Brain pericyte (primary cell): Measurements from ENCODE around the gene ST6GALNAC4.
"Not testable (repeated sequence)": the region's sequence is repeated elsewhere in the genome, so short reads cannot be mapped to it uniquely, and the experiment has no call there.

ENCODE experiments used
- DNase-seq: peaks from one replicate; pipeline ENCODE4 v3.0.0-alpha.2; 2012; ENCODE audit warnings: low read depth, low spot score

Gene ST6GALNAC4

DNA sequence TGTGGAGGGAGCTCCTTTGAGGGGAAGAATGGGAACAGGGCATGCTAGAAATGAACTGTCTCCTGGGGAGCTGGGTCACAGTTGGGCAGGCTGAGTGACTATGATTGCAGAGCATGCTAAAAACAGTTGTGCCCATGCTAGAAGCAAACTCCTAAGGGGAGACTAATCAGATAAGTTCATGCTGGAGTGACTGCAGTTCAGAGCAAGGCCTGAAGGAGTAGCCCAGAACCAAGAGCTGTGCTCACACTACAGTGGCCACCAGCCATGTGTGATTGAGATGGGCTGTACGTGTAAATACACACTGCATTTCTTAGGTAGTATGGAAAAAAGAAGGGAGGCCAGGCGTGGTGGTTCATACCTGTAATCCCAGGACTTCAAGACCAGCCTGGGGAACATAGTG, 29.0 kb downstream of the ST6GALNAC4 start:
- DNase-seq: no peak

GRCh38 chr9:127886401-127886972, 30.4 kb downstream of the ST6GALNAC4 start:
- no peak for DNase-seq

DNA sequence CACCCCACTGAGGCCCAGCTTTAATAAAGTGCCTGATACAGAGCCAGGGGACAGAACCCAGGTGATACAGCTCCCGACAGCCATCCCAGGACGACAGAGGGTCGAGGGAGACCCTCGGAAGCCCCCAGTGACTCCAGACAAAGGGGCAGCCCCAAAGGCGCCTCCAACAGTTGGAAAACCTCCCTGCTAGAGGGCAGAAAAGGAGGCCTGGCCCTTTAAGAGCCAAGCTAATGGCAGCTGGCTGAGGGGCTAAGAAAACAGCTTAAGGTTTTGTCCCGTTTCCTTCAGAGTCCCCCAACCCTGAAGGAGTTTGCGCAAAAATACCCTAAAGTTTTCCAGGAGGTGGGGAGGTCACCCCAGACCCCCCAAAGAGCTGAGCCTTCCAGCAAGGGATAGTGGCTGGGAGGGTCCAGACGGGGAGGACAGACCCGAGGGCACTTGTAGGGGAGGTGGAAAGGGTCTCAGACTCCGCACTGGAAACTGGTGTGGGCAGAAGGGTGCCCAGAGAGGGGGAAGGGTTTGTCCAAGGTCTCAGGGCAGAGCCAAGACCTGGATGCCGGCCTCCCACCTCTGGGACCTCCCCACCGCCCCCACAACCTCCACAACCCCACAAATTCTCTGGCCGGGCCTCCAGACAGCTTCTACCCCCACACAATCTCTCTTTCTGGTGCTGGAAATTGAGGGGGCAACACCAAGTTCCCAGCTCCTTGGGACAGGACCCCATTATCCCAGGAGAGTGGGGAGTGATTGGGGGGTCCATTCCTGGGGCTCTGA, 31.1 kb downstream of the ST6GALNAC4 start:
- no peak for DNase-seq

- DNase-seq: no peak
Observed at GRCh38 chr9:127884976-127885490, 31.8 kb downstream of the ST6GALNAC4 start.

- DNase-seq: no peak
Observed at GRCh38 chr9:127884427-127884911, 32.4 kb downstream of the ST6GALNAC4 start.

DNA sequence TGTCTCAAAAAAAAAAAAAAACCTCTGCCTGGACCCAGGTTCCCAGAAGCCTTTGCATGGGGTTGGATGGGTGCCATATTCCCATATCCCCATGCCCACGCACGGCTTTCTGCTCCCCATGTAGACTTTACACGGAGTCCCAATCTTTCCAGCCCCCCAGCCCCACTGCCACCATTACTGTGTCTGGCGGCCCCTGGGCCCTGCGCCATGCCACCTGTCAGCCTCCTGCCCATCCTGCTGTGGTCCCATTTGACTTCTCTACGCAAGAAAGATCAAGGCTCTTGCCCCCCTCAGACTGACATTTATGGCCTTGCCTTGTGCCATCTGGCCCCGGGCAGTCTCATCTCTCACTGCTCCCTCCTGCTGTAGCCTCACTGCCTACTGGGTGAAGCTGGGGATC, 32.9 kb downstream of the ST6GALNAC4 start:
- DNase-seq: no peak

GRCh38 chr9:127881715-127882114, 35.1 kb downstream of the ST6GALNAC4 start:
- DNase-seq: not testable (repeated sequence)

DNA sequence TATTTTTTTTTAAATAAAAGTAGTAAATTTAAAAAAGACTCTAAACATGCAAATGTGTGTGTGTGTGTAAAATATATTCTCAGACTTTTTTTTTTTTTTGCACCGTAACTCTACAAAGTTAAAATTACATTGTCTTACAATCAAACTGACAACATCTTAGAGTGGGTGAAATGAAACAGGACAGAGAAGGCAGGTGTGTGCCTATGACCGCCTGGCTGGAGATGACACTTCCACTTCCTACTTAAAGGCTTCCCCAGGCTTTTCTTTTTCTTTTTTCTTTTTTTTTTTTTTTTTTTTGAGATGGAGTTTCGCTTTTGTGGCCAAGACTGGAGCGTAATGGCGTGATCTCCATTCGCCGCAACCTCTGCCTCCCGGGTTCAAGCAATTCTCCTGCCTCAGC, 36.7 kb downstream of the ST6GALNAC4 start:
- DNase-seq: no peak

DNA sequence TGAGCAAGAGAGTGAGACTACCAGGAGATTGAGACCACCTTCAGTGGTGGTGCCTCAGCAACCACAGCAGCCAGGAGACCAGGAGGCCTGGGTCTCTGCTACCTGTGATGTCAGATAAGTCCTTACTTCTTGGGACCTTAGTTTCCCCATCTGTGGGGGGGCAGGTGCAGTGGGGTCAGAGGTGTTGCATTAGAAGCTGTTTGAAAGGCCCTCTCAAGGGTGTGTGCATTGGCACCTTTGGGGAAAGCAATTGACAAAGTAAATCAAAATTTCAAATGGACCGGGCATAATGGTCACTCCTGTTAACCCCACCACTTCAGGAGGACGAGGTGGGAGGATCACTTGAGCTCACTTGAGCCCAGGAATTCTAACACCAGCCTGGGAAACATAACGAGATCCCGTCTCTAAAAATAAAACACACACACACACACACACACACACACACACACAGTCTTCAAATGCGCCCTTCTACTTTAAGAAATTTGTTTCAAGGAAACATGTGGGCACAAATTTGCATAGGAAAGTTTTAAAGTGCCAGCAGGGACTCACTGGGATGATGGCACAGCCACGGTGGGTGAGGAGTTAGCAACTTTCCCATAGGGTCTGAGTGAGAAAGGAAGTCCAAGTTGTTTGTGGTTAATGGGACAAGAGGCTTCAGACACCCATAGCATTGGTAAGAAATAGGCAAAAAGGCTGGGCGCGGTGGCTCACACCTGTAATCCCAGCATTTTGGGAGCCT, 38.0 kb downstream of the ST6GALNAC4 start:
- no peak for DNase-seq

- DNase-seq: no peak
Observed at GRCh38 chr9:127878001-127878651, 38.7 kb downstream of the ST6GALNAC4 start.

- no peak for DNase-seq
Observed at GRCh38 chr9:127877566-127877998, 39.3 kb downstream of the ST6GALNAC4 start, which contains the start of gene AK1. Gene AK1 (minus strand): TSS chr9:127877675. CDS start chr9:127874617, 3,058 bp downstream.

DNA sequence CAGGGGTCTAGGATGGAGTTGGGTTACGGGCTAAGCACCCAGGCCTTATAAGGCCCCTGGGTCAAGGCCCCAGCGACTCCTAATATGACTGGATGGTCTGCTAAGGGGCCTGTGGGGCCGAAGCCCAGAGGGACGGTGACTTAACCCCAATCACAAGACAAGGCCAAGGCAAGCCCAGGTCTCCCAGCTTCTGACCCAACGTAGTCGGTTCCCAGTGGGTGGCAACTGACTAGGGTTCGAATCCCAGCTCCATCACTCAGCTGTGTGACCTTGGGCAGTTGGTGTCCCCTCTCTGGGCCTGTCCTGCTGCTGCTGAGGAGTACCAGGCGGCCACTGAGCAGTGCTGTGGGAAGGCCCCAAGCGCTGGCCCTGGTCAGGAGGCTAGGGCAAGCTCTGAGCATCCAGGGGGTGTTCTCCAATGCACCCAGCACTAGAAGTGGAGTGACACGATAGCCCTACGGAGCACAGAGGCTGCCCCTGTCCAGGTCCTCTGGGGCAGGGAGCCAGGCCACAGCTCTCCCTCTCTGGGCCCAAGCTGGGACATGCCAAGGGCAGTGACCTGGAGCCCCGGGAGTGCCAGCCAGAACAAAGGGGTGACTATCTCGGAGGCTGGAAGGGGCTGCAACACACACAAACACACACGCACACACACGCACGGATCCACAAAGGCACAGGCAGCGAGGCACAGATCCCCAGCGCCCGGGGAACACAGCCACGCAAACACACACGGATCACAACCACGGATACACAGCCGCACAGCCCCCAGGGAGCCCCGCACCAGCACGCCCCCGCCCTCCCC, 39.9 kb downstream of the ST6GALNAC4 start:
- no peak for DNase-seq

- no peak for DNase-seq
Observed at GRCh38 chr9:127876026-127876763, 40.6 kb downstream of the ST6GALNAC4 start.

DNA sequence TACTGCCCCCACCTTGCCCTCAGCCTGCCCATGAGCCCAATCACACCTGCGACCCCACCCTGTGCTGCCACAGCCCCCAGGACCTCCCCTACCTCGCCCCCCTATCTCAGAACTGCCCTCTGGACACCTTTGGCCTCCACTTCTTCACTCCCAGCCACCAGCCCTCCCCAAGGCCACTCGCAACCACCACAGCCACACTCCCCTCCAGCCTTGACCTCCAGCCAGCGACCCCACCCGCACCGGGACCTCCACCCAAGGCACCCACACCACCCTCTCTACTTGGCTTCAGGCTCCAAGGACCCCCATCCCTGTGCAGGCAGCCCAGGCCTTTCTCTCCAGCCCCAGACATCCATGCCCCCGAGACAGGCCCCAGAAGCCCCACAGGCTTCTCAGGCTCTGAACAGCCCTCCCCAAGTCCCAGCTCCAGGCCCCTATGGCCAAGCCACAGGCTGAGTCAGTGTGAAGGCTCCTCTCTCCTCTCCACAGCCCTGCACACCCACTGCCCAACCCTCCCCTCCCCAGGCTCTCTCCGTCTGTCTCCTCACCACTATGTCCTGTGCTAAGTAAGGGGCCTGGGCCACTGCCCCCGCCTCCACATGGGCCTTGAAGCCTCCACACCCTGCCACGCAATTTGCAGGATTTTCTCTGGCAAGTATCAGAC, 41.4 kb downstream of the ST6GALNAC4 start:
- no peak for DNase-seq

- DNase-seq: no peak
Observed at GRCh38 chr9:127874301-127875221, 42.3 kb downstream of the ST6GALNAC4 start.

DNA sequence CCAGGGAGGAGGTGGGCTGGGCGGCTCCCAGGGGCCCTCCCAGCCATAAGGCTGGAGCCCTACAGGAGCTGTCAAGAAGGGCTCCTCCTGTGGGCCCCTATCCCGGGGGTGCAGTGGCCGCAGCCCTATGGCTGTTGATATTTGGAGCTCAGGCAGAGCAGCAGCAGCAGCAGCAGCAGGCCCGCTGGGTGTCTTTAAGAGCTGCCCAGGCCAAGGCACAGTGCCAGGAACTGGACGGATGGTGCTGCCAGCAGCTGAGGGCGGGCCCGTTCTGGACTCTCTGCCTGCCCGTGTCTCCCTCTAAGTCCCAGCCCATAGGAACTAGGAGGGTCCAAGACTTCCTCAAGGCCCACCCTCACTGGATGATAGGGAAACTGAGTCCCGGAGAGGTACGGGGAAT, 43.0 kb downstream of the ST6GALNAC4 start:
- no peak for DNase-seq

- no peak for DNase-seq
Observed at GRCh38 chr9:127873223-127873691, 43.6 kb downstream of the ST6GALNAC4 start.
